Aorta (tissue), 5 donors: ENCODE measurements around the gene COL6A3. TPM values are rescaled to one million over a fixed set of nuclear protein-coding genes. Genes with fewer than 3 reads are reported as not detected.

Source experiments
- ATAC-seq: fragments of 200-7000 bp; cut with Tn5 transposase; one replicate; pipeline ENCODE4 v1.9.1; 2022; ENCODE audit warnings: moderate library complexity; ENCODE audit not compliant: low FRiP score
- DNase-seq, 2 donors: peaks; one replicate each; pipeline ENCODE4 v3.0.0-alpha.2; 2020
- H3K27ac ChIP-seq, 2 donors: one replicate each; pipeline ENCODE4 v1.5.1; 2013; ENCODE audit warnings: low read length in 2 of 2, mild to moderate bottlenecking in 2 of 2, moderate library complexity in 2 of 2, control low read depth in 1 of 2, inconsistent platforms in 1 of 2, low read depth in 1 of 2
- H3K27me3 ChIP-seq, 2 donors: one replicate each; pipeline ENCODE4 v1.6.1; 2013; ENCODE audit warnings: control low read depth in 1 of 2, low read length in 1 of 2, mild to moderate bottlenecking in 1 of 2, moderate library complexity in 1 of 2; ENCODE audit not compliant: insufficient read depth in 2 of 2, control insufficient read depth in 1 of 2
- H3K36me3 ChIP-seq, 2 donors: one replicate each; pipeline ENCODE4 v1.6.1; 2013; ENCODE audit warnings: control low read depth in 1 of 2, low read length in 1 of 2, mild to moderate bottlenecking in 1 of 2; ENCODE audit not compliant: insufficient read depth in 2 of 2, control insufficient read depth in 1 of 2
- H3K4me1 ChIP-seq, 2 donors: one replicate each; pipeline ENCODE4 v1.6.1; 2013; ENCODE audit warnings: low read length in 2 of 2, control low read depth in 1 of 2, mild to moderate bottlenecking in 1 of 2, moderate library complexity in 1 of 2; ENCODE audit not compliant: insufficient read depth in 2 of 2, control insufficient read depth in 1 of 2
- H3K4me3 ChIP-seq, 2 donors: one replicate each; pipeline ENCODE4 v1.5.1; 2013; ENCODE audit warnings: low read length in 2 of 2, control low read depth in 1 of 2, mild to moderate bottlenecking in 1 of 2
- H3K9me3 ChIP-seq: one replicate; pipeline ENCODE4 v1.6.1; 2013; ENCODE audit warnings: mild to moderate bottlenecking, low read length; ENCODE audit not compliant: control insufficient read depth
- WGBS, 2 donors: extraction: QIAGEN DNeasy Blood & Tissue Kit; methylation state at CpG; one replicate each; pipeline ENCODE4 v1.1.7; 2013; 5-methylcytosine and 5-hydroxymethylcytosine counted together
- intact Hi-C, 2 donors: fragments of 100-400 bp; cut with DNase I; formaldehyde crosslinking; loops; one replicate each; pipeline versions ENCODE4 v1.14.2 to v1.15.0; 2022
- polyA plus RNA-seq, 2 donors: library from polyadenylated mRNA; stranded (reverse); fragments of 200-250 nt; gene quantifications; one replicate each; pipeline ENCODE4 v1.2.3, GENCODE V29; 2013
- total RNA-seq, 2 donors: library from RNA; stranded (reverse); fragmentation: NEBNext Ultra II Directional; extraction: Animal tissue kit (Norgen Biotek cat#: 25700); gene quantifications; one replicate each; pipeline ENCODE4 v1.2.1, GENCODE V29; 2021
- donor health status: healthy with polysubstance abuse.
- donor health status: Bipolar disorder and iron deficiency.
- donor health status: DM: no; HTN: no; CAD: no.
- donor health status: DM: no; HTN: no; CAD: no.
- donor health status: DM: yes; HTN: yes; CAD: no.

COL6A3 gene
- total and polyA plus RNA-seq, 4 donors: 7.3 to 289 (median 122) TPM

GRCh38 chr2:237388036-237388435 is 25.9 kb downstream of the COL6A3 start:
- H3K27ac ChIP-seq: no peak overlapping the region
- H3K9me3 ChIP-seq: no peaks in the 10 kb centered on the region
- ATAC-seq (no peak), DNase-seq (no peak)
- H3K36me3 ChIP-seq: no peaks in the 10 kb centered on the region
- intact Hi-C loops: no loop called here
- no peak overlapping the region for H3K4me3 ChIP-seq
- peaks cover 0 to 1% of the 10 kb centered on the region in 2 donors for H3K4me1 ChIP-seq
- no peaks in the 10 kb centered on the region for H3K27me3 ChIP-seq
- 93 to 94% methylated on average over 5 of the region's 5 CpGs for WGBS, 2 donors

GRCh38 chr2:237384672-237385020 is 29.3 kb downstream of the COL6A3 start:
- H3K27me3 ChIP-seq: no peaks in the 10 kb centered on the region
- no peak overlapping the region for H3K27ac ChIP-seq
- no peaks in the 10 kb centered on the region for H3K36me3 ChIP-seq
- no peaks in the 10 kb centered on the region for H3K4me1 ChIP-seq
- ATAC-seq: no peak
- H3K9me3 ChIP-seq: no peaks in the 10 kb centered on the region
- DNase-seq: no peak
- no peak overlapping the region for H3K4me3 ChIP-seq
- intact Hi-C loops: no loop called here

GRCh38 chr2:237383991-237384671 is 29.8 kb downstream of the COL6A3 start:
- no peak for ATAC-seq

GRCh38 chr2:237380768-237381167 is 33.2 kb downstream of the COL6A3 start:
- intact Hi-C loops: no loop called here
- ATAC-seq (no peak), DNase-seq (no peak)
- WGBS, 2 donors: 91 to 97% methylated on average over 6 of the region's 6 CpGs
- H3K27ac ChIP-seq: no peak overlapping the region
- H3K9me3 ChIP-seq: no peaks in the 10 kb centered on the region
- H3K36me3 ChIP-seq: peaks cover 0 to 3% of the 10 kb centered on the region in 2 donors
- H3K4me1 ChIP-seq: no peaks in the 10 kb centered on the region
- no peaks in the 10 kb centered on the region for H3K27me3 ChIP-seq
- H3K4me3 ChIP-seq: no peak overlapping the region

More at GRCh38 chr2:237383991-237384671, 29.8 kb downstream of the COL6A3 start:
- H3K9me3 ChIP-seq: no peaks in the 10 kb centered on the region
- WGBS, 2 donors: 92 to 96% methylated on average over 6 of the region's 6 CpGs
- no peak overlapping the region for H3K27ac ChIP-seq
- DNase-seq: no peak
- H3K4me1 ChIP-seq: no peaks in the 10 kb centered on the region
- no peaks in the 10 kb centered on the region for H3K27me3 ChIP-seq
- intact Hi-C loops: no loop called here
- no peaks in the 10 kb centered on the region for H3K36me3 ChIP-seq
- H3K4me3 ChIP-seq: no peak overlapping the region

- peaks cover 0 to 3% of the 10 kb centered on the region in 2 donors for H3K36me3 ChIP-seq
- no peak overlapping the region for H3K4me3 ChIP-seq
- H3K9me3 ChIP-seq: no peaks in the 10 kb centered on the region
- no peak overlapping the region for H3K27ac ChIP-seq
- DNase-seq (no peak), ATAC-seq (no peak)
- H3K27me3 ChIP-seq: no peaks in the 10 kb centered on the region
- no peaks in the 10 kb centered on the region for H3K4me1 ChIP-seq
- 82 to 86% methylated on average over 3 of the region's 3 CpGs for WGBS, 2 donors
- intact Hi-C loops: no loop called here
Measured at GRCh38 chr2:237379636-237380035, 34.3 kb downstream of the COL6A3 start.

- Histone ChIP-seq H3K9me3 (no peaks in the 10 kb centered on the region), H3K27me3 (no peaks in the 10 kb centered on the region), H3K36me3 (peaks cover 0 to 3% of the 10 kb centered on the region in 2 donors), H3K4me3 (no peak overlapping the region), H3K27ac (no peak overlapping the region), H3K4me1 (no peaks in the 10 kb centered on the region)
- intact Hi-C loops: no loop called here
- DNase-seq (no peak), ATAC-seq (no peak)
- WGBS, 2 donors: 94 to 95% methylated on average over 11 of the region's 11 CpGs
Measured at GRCh38 chr2:237378650-237379049, 35.3 kb downstream of the COL6A3 start.

GRCh38 chr2:237374284-237375060 is 39.5 kb downstream of the COL6A3 start:
- ATAC-seq (no peak), DNase-seq (no peak)
- H3K4me3 ChIP-seq: no peak overlapping the region
- intact Hi-C loops: no loop called here
- no peak overlapping the region for H3K27ac ChIP-seq
- H3K27me3 ChIP-seq: no peaks in the 10 kb centered on the region
- H3K9me3 ChIP-seq: no peaks in the 10 kb centered on the region
- H3K36me3 ChIP-seq: peaks cover 0 to 5% of the 10 kb centered on the region in 2 donors
- H3K4me1 ChIP-seq: no peaks in the 10 kb centered on the region
- 92 to 93% methylated on average over 35 of the region's 35 CpGs for WGBS, 2 donors

DNA sequence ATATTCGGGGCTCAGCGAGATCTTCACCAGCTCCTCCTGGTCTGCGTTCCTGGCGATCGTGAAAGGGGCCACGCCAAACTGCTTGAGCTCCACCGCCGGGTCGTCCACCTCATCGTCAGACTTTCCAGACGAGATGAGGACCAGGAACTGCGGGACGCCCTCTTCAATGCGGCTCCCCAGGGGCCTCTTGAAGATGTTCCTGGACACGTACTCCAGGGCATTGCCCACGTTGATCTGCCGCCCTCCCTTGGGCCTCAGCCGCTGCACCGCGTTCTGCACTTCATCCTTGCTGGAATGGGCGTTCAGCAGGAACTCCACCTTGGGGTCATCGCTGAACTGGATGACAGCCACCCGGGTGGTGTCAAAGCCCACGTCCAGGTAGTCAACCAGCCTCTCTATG is 42.1 kb downstream of the COL6A3 start:
- no peak for ATAC-seq
- Histone ChIP-seq H3K27me3 (no peaks in the 10 kb centered on the region), H3K9me3 (no peaks in the 10 kb centered on the region), H3K27ac (no peak overlapping the region), H3K4me1 (no peaks in the 10 kb centered on the region), H3K4me3 (no peak overlapping the region), H3K36me3 (peaks cover 0 to 2% of the 10 kb centered on the region in 2 donors)
- 93% methylated on average over 24 of the region's 24 CpGs for WGBS, 2 donors
- DNase-seq: no peak
- intact Hi-C loops: no loop called here

DNA sequence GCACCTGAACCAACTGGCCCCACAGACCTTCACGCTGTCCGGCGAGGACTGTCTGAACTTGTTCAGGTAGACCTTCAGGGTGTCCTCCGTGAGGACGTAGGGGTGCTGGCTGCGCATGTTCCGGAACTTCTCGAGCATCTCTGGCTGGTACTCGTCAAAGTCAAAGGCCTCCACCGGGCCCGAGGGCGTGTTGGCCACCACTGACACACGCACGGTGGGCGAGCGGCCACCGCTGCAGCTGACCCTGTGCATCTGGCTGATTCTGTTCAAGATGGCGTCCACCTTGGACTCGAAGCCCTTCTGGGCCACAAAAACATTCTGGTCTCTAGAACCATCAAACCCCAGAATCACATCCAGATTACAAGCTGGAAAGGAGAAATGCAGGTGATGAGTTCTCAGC is 48.3 kb downstream of the COL6A3 start:
- Histone ChIP-seq H3K4me1 (no peaks in the 10 kb centered on the region), H3K9me3 (no peaks in the 10 kb centered on the region), H3K4me3 (no peak overlapping the region), H3K36me3 (peaks cover 0 to 4% of the 10 kb centered on the region in 2 donors), H3K27me3 (no peaks in the 10 kb centered on the region), H3K27ac (no peak overlapping the region)
- ATAC-seq (no peak), DNase-seq (no peak)
- 91 to 92% methylated on average over 19 of the region's 19 CpGs for WGBS, 2 donors
- intact Hi-C loops: no loop called here
